Central memory CD8-positive, alpha-beta T cell (primary cell): ENCODE results near the gene TMEM164.
A peak's percentile ranks its signal among the peaks of the same experiment; 100 is the strongest.

Source experiments
- ATAC-seq: fragments of 150-1000 bp; cut with Tn5 transposase; replicated peaks from 2 replicates; pipeline ENCODE4 v1.10.0; 2022; ENCODE audit warnings: mild to moderate bottlenecking, moderate FRiP score, moderate number of reproducible peaks; ENCODE audit not compliant: poor library complexity, severe bottlenecking; ENCODE audit errors: extremely low read depth
- DNase-seq, 2 donors: peaks; one replicate each; pipeline ENCODE4 v3.0.0; 2021; ENCODE audit warnings: low spot score in 2 of 2
- H3K27ac Mint-ChIP-seq: one replicate; pipeline ENCODE4 v1.8.0; 2022; ENCODE audit warnings: low read depth, mild to moderate bottlenecking, moderate library complexity, mixed read lengths
- H3K27me3 Mint-ChIP-seq: one replicate; pipeline ENCODE4 v1.8.0; 2022; ENCODE audit warnings: mixed read lengths
- H3K36me3 Mint-ChIP-seq: one replicate; pipeline ENCODE4 v1.8.0; 2022; ENCODE audit warnings: mild to moderate bottlenecking, moderate library complexity, mixed read lengths; ENCODE audit not compliant: insufficient read depth
- H3K4me1 Mint-ChIP-seq: one replicate; pipeline ENCODE4 v1.8.0; 2022; ENCODE audit warnings: mixed read lengths
- H3K4me3 Mint-ChIP-seq: one replicate; pipeline ENCODE4 v1.8.0; 2022; ENCODE audit warnings: mild to moderate bottlenecking, moderate library complexity, mixed read lengths
- H3K9me3 Mint-ChIP-seq: one replicate; pipeline ENCODE4 v1.8.0; 2022; ENCODE audit warnings: mixed read lengths

Gene TMEM164

DNA sequence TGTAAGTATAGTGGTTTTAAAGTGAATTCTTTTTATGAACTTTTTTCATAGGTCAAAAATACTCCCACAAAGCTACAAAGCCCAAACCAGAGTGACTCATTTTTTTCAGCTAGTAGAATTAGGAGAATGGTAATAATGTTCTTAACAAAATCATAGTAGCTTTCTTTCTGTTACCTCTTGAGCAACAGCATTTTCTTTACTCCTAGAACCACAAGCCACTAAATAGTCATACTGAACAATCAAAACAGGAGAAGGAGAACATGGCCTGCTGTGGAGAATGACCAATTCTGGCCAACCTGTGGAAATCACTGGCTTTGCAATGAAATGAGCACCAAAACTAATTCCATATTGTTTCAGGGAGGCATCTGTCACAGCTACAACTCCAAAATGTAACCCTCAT lies 202.1 kb downstream of the TMEM164 start:
- Mint-ChIP-seq H3K9me3 (no peaks in the 10 kb centered on the region), H3K27me3 (no peaks in the 10 kb centered on the region), H3K27ac (no peak overlapping the region), H3K4me1 (peaks cover 6% of the 10 kb centered on the region), H3K36me3 (peaks cover 1% of the 10 kb centered on the region), H3K4me3 (no peak overlapping the region)
- DNase-seq (no peak), ATAC-seq (no peak)

DNA sequence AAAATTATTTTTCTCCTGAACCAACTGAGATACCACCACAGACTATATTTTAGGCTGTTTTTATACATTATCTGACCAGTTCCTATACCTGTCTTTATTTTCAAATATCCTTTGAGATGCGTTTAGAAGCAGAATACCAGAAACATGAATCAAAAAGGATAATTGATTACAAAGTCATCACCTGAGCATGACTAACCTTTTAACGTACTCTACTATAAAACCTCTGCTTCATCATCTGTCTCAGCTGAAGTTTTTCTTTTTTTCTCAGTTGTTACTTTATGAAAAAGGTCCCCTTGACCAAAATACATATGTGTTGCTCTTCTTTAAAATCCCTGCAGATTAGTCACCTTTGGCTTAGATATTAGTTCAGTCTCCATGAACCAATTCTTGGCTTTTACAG lies 205.2 kb downstream of the TMEM164 start:
- Mint-ChIP-seq H3K27ac (no peak overlapping the region), H3K36me3 (peaks cover under 1% of the 10 kb centered on the region), H3K4me3 (no peak overlapping the region), H3K4me1 (peaks cover 6% of the 10 kb centered on the region), H3K27me3 (no peaks in the 10 kb centered on the region), H3K9me3 (no peaks in the 10 kb centered on the region)
- ATAC-seq (no peak), DNase-seq (no peak)

DNA sequence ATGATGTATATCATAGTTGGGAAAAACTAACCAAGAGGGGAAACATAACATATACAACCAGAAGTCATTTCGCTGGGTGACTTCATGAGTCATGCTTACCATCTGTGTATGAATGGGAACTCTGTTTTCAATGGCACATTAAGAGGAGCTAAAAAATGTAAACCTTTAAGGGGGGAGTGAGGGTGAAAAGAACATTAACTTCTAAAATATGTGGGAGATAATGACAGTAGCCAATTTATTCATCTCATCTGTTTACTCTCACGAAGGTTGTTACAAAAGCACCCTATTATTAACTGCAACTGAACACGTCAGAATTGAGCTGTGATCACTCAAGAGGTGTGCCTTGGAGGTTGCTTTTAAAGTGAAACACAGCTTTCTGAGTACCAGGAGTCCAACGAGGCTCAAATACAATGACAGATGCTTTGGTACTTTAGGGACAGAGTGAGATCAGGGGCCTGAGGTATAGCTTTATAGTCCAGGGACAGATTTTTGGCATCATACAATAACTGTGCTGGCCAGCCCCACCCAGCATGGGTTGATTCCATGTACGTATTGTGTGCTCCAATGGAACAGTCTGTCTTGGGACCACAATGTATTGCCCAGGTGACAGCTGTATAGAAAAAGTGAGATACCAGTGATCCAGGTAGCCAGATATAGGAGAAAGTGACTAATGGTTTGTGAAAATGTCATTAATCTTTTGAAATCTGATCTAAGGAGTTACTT lies 207.7 kb downstream of the TMEM164 start:
- Mint-ChIP-seq H3K4me1 (peaks cover 6% of the 10 kb centered on the region), H3K36me3 (peaks cover 3% of the 10 kb centered on the region), H3K27ac (no peak overlapping the region), H3K4me3 (no peak overlapping the region), H3K9me3 (no peaks in the 10 kb centered on the region), H3K27me3 (no peaks in the 10 kb centered on the region)
- ATAC-seq (no peak), DNase-seq (no peak)

DNA sequence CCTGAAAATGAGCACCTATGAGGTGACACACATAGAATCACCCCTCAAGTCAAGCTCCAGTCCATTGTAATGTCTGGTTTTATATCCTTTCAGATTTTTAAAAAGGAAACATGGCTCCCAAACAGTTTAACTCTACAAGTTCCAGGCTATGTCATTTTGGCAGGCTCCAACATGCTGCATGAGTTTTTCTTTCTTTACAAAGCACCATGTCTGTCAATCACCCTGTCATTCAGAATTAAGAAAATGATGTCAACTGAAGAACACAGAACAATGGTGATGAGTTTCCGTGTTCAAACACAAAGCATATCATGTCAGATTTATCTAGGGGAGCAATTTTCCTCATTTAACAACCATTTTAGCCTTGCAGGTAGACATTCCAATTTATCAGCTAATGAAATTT lies 208.4 kb downstream of the TMEM164 start:
- Mint-ChIP-seq H3K4me1 (peaks cover 4% of the 10 kb centered on the region), H3K27me3 (no peaks in the 10 kb centered on the region), H3K27ac (no peak overlapping the region), H3K4me3 (no peak overlapping the region), H3K36me3 (peaks cover 4% of the 10 kb centered on the region), H3K9me3 (no peaks in the 10 kb centered on the region)
- ATAC-seq (no peak), DNase-seq (no peak)

DNA sequence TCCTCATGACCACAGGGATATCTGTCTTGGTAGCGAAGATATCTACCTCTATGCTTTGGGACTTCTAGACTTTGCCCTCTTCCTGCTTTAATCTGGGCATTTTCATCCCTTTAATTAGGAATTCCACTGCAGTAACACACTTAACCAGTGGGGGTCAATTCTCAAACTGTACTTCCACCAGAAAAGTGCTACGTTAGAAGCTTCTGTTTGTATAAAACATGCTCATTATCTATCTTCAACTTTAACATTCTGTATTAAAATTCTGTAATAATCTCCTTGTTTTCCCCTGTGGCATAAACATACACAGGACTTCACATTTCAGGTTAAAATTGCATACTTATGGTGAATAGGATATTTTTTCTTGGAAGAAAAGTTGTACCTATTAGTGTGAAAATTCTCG lies 209.4 kb downstream of the TMEM164 start:
- Mint-ChIP-seq H3K36me3 (peaks cover 4% of the 10 kb centered on the region), H3K9me3 (no peaks in the 10 kb centered on the region), H3K4me3 (no peak overlapping the region), H3K27me3 (no peaks in the 10 kb centered on the region), H3K27ac (no peak overlapping the region), H3K4me1 (peaks cover 2% of the 10 kb centered on the region)
- DNase-seq: no peak
- no peak for ATAC-seq

DNA sequence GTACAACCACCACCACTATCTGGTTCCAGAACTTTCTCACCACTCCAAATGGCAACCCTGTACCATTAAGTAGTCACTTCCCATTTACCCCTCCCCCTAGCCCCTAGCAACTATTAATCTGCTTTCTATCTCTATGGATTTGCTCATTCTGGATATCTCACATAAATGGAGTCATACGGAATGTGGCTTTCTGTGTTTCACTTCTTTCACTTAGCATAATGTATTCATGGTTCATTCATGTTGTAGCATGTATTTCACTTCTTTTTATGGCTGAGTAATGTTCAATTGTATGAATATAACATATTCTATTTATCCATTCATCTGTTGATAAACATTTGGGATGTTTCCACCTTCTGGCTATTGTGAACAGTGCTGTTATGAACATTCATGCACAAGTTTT lies 210.3 kb downstream of the TMEM164 start:
- DNase-seq: no peak
- H3K36me3 Mint-ChIP-seq: peaks cover 4% of the 10 kb centered on the region
- H3K27ac Mint-ChIP-seq: no peak overlapping the region
- H3K4me3 Mint-ChIP-seq: no peak overlapping the region
- peaks cover 11% of the 10 kb centered on the region for H3K4me1 Mint-ChIP-seq
- H3K9me3 Mint-ChIP-seq: no peaks in the 10 kb centered on the region
- ATAC-seq: no peak
- H3K27me3 Mint-ChIP-seq: no peaks in the 10 kb centered on the region

DNA sequence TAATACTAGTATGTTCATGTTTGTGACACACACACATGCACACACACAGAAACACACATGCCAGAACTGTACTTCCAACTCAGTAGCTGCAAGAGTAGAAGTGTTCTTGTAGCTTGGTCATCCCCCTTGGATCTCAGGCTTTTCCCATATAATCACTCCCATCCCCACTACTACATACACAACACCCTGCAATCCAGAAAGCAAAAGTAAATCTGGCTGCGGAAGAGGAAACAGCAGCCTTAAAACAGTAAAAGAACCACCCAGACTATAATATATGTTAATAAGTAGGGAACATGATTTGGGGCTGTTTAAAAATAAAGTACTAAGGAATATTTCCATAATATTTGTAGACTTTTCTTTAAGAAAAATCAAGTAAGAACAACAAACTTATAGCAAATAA lies 211.8 kb downstream of the TMEM164 start:
- Mint-ChIP-seq H3K27me3 (no peaks in the 10 kb centered on the region), H3K9me3 (no peaks in the 10 kb centered on the region), H3K27ac (no peak overlapping the region), H3K36me3 (peaks cover 4% of the 10 kb centered on the region), H3K4me1 (peaks cover 12% of the 10 kb centered on the region), H3K4me3 (no peak overlapping the region)
- DNase-seq (no peak), ATAC-seq (no peak)

DNA sequence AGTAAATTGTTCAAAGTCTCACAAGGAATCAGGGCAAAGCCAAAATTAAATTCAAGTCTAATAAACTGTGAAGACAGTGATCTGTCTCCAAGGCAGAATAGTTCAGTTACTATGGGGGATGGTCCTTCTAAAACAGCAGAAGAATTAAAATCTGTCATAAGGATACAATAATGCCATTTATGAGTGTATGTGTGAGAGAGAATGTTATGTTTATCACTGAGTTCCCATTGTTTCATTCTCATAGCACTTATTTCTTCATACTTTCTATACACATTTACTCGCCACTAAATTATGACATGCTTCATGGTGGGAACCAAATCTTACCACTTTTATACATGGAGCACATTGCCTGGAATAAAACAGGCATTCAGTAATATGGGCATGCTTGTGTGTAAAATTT lies 212.5 kb downstream of the TMEM164 start:
- Mint-ChIP-seq H3K27ac (no peak overlapping the region), H3K36me3 (peaks cover 4% of the 10 kb centered on the region), H3K4me3 (no peak overlapping the region), H3K4me1 (peaks cover 12% of the 10 kb centered on the region), H3K9me3 (no peaks in the 10 kb centered on the region), H3K27me3 (no peaks in the 10 kb centered on the region)
- DNase-seq: no peak
- no peak for ATAC-seq

DNA sequence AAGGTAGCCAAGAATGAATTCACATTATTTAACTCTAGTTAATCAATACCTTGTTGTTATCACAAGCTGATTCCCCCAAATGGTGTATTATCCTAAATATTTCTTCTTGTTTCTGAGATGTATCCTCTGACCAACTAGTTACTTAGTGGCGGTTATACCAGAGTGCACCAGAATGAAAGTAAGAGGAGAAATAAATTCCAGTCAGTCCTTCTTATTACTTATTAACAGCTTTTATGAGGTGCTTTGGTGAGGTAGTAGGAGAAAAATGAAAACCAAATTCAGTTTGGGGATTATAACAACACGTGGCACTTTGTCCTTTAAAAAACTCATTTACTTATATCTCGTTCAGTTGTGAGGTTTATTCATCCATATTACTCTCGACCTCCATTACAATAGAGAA lies 213.1 kb downstream of the TMEM164 start:
- Mint-ChIP-seq H3K27me3 (no peaks in the 10 kb centered on the region), H3K4me3 (no peak overlapping the region), H3K4me1 (peaks cover 12% of the 10 kb centered on the region), H3K9me3 (no peaks in the 10 kb centered on the region), H3K27ac (no peak overlapping the region), H3K36me3 (peaks cover 4% of the 10 kb centered on the region)
- DNase-seq: no peak
- no peak for ATAC-seq

DNA sequence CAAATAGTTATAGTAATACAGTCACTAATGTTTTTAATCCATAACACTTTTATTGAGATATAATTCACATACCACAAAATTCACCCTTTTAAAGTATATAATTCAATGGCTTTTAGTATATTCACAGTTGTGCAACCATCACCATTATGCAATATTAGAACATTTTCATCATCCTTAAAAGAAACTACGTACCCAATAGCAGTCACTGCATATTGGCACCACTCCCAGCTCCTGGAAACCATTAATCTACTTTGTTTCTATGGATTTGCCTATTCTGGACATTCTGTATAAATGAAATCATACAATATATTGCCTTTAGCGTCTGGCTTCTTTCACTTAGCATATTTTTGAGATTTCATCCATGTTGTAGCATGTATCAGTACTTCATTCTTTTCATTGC lies 215.7 kb downstream of the TMEM164 start:
- ATAC-seq (no peak), DNase-seq (no peak)
- peaks cover 12% of the 10 kb centered on the region for H3K4me1 Mint-ChIP-seq

DNA sequence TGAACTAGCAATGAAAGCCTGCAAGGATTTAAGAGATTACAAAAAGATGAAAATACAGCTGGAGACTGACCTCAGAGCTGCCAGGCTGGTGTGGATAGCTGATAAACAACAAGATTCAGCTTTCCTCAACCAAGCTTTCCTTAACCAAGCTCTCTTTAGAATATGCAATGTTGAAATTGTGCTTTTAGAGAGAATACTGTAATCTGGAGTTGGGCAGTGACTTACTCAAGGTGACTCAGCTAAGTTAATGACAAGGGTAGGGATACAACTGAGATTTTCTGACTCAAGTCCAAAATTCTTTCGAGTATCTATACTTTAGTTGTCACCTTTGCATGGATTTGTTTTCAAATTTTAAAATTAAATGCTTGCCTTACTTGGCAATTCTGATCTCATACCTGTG lies 217.0 kb downstream of the TMEM164 start:
- H3K4me1 Mint-ChIP-seq: peaks cover 12% of the 10 kb centered on the region
- peaks cover 2% of the 10 kb centered on the region for H3K36me3 Mint-ChIP-seq
- DNase-seq (no peak), ATAC-seq (no peak)
- H3K27ac Mint-ChIP-seq: no peak overlapping the region
- no peaks in the 10 kb centered on the region for H3K9me3 Mint-ChIP-seq
- H3K4me3 Mint-ChIP-seq: no peak overlapping the region
- no peaks in the 10 kb centered on the region for H3K27me3 Mint-ChIP-seq

More for the DNA sequence above, 215.7 kb downstream of the TMEM164 start:
- Mint-ChIP-seq H3K9me3 (no peaks in the 10 kb centered on the region), H3K27ac (no peak overlapping the region), H3K4me3 (no peak overlapping the region), H3K36me3 (peaks cover 2% of the 10 kb centered on the region), H3K27me3 (no peaks in the 10 kb centered on the region)

DNA sequence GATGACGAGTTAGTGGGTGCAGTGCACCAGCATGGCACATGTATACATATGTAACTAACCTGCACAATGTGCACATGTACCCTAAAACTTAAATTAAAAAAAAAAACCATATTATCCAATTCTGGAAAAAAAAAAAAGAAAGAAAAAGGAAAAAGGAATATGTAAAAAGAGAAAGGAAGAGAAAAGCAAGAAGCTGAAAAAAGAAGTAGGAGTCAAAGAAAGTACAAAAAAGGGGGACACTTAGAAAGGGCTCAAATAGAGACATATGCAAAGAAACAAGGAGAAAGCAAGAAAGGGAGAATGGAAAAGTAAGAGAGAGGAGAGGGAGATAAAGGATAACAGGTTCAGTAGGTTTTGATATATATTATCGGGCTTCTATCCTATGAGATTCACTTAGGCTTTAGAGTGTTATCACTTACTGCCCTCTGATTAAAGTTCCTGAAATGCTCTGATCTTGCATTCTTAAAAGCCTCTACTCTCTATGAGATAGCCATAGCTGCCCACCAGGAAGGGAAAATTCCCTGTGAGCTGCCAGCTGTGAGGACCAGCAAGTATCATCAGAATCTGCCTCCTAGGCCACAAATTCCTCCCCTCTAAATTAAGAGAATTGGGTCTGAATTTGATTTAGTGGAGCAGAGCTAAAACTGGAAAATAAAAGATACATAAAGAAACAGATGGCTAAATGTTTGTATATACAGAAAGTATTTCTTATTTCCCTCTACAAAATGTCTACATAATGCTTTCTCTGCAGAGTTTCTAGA lies 219.8 kb downstream of the TMEM164 start:
- H3K4me3 Mint-ChIP-seq: no peak overlapping the region
- peak overlapping the region; percentile 94 for H3K27ac Mint-ChIP-seq

DNA sequence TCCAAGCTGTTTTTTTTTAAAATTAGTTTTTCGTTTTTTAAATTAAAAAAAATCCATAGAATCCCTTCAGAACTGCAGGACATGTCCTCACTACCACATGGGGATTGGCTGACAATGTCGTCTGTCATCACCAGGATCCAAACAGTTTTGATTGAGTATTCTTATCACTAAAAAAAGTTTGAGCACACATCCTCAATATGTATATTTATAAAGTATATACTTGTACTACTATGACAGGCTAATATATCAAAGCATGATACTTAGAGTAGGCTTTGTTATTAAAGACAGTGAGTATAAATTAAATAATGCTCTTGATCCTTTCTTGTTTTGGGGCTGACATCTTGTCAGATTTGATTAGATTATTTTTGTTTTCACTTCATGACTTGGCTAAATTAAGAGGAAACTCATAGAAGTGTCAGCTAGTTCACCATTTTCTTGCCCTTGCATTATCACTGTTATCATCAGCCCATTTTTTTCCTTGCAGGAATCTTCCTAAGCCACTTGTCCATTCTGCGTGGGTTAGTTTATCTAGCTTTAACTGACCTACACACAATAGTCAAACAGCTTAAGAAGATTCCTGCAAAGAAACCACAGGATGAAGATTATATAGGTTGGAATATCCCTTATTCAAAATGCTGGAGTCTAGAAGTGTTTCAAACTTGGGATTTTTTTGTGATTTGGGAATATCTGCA lies 222.2 kb downstream of the TMEM164 start:
- H3K4me3 Mint-ChIP-seq: no peak overlapping the region
- no peak for ATAC-seq

More for the DNA sequence above, 219.8 kb downstream of the TMEM164 start:
- Mint-ChIP-seq H3K36me3 (peaks cover 3% of the 10 kb centered on the region), H3K27me3 (no peaks in the 10 kb centered on the region), H3K4me1 (peaks cover 15% of the 10 kb centered on the region), H3K9me3 (no peaks in the 10 kb centered on the region)
- ATAC-seq (no peak), DNase-seq (no peak)

More for the DNA sequence above, 222.2 kb downstream of the TMEM164 start:
- Mint-ChIP-seq H3K36me3 (peaks cover 4% of the 10 kb centered on the region), H3K9me3 (no peaks in the 10 kb centered on the region), H3K27ac (no peak overlapping the region), H3K4me1 (peaks cover 10% of the 10 kb centered on the region), H3K27me3 (no peaks in the 10 kb centered on the region)
- no peak for DNase-seq
